GM23338 (cell line): ENCODE results near the gene BCAS1. TPM values are rescaled to one million over a fixed set of nuclear protein-coding genes. Genes with fewer than 3 reads are reported as not detected.

Source experiments
- ATAC-seq: fragments of 200-7000 bp; cut with Tn5 transposase; 3 replicates; pipeline ENCODE4 v1.9.1; 2020
- DNase-seq: peaks from one replicate; pipeline ENCODE4 v3.0.0-alpha.2; 2015; ENCODE audit warnings: low spot score
- H2AFZ ChIP-seq: fragments of 200-600 bp; sonication (generic); 2 replicates; pipeline ENCODE4 v1.8.0; 2016; ENCODE audit warnings: antibody characterized with exemption, mild to moderate bottlenecking, moderate library complexity
- H3F3A ChIP-seq: fragments of 200-600 bp; sonication (generic); replicated peaks from 2 replicates; pipeline ENCODE4 v1.8.0; 2017; ENCODE audit warnings: antibody characterized with exemption, mixed run types, low read depth
- H3K27ac ChIP-seq: fragments of 200-600 bp; sonication (generic); 2 replicates; pipeline ENCODE4 v1.6.1; 2016; ENCODE audit warnings: low read depth
- H3K27me3 ChIP-seq: fragments of 200-600 bp; sonication (generic); 2 replicates; pipeline ENCODE4 v1.8.0; 2016; ENCODE audit warnings: mild to moderate bottlenecking, mixed run types, moderate library complexity; ENCODE audit not compliant: insufficient read depth
- H3K36me3 ChIP-seq: fragments of 200-600 bp; sonication (generic); 2 replicates; pipeline ENCODE4 v1.8.0; 2016; ENCODE audit warnings: mild to moderate bottlenecking; ENCODE audit not compliant: insufficient read depth
- H3K4me1 ChIP-seq: fragments of 200-600 bp; sonication (generic); 2 replicates; pipeline ENCODE4 v1.8.0; 2016; ENCODE audit warnings: mild to moderate bottlenecking, moderate library complexity; ENCODE audit not compliant: insufficient read depth
- H3K4me2 ChIP-seq: fragments of 200-600 bp; sonication (generic); 2 replicates; pipeline ENCODE4 v1.7.1; 2017; ENCODE audit warnings: mixed run types
- H3K4me3 ChIP-seq: fragments of 200-600 bp; sonication (generic); 2 replicates; pipeline ENCODE4 v1.6.1; 2016; ENCODE audit warnings: mixed run types
- H3K79me2 ChIP-seq: fragments of 200-600 bp; sonication (generic); replicated peaks from 2 replicates; pipeline ENCODE4 v1.8.0; 2017; ENCODE audit warnings: mild to moderate bottlenecking; ENCODE audit not compliant: insufficient read depth
- H3K9me2 ChIP-seq: fragments of 200-600 bp; sonication (generic); 2 replicates; pipeline ENCODE4 v1.8.0; 2017; ENCODE audit not compliant: insufficient read depth
- H4K20me1 ChIP-seq: fragments of 200-600 bp; sonication (generic); replicated peaks from 2 replicates; pipeline ENCODE4 v1.8.0; 2017; ENCODE audit warnings: mild to moderate bottlenecking; ENCODE audit not compliant: insufficient read depth
- H3K27ac Mint-ChIP-seq: 2 replicates; pipeline ENCODE4 v1.8.0; 2020; ENCODE audit warnings: inconsistent platforms, mild to moderate bottlenecking, moderate library complexity, mixed read lengths
- H3K27me3 Mint-ChIP-seq: 3 replicates; pipeline ENCODE4 v1.8.0; 2022; ENCODE audit warnings: low read depth, mild to moderate bottlenecking, moderate library complexity, mixed read lengths, inconsistent platforms; ENCODE audit not compliant: insufficient read depth, poor library complexity
- H3K36me3 Mint-ChIP-seq: 3 replicates; pipeline ENCODE4 v1.8.0; 2021; ENCODE audit warnings: low read depth, mild to moderate bottlenecking, inconsistent platforms, moderate library complexity, mixed read lengths
- H3K4me1 Mint-ChIP-seq: 3 replicates; pipeline ENCODE4 v1.8.0; 2020; ENCODE audit warnings: mild to moderate bottlenecking, inconsistent platforms, mixed read lengths
- H3K4me3 Mint-ChIP-seq: 3 replicates; pipeline ENCODE4 v1.8.0; 2021; ENCODE audit warnings: moderate library complexity, mild to moderate bottlenecking, inconsistent platforms, mixed read lengths
- H3K9me3 Mint-ChIP-seq: 3 replicates; pipeline ENCODE4 v1.8.0; 2020; ENCODE audit warnings: moderate library complexity, mild to moderate bottlenecking, inconsistent platforms, mixed read lengths
- CREB1 ChIP-seq: fragments of 250-450 bp; sonication (Bioruptor Pico); IDR thresholded peaks from 2 replicates; pipeline ENCODE4 v1.5.0; 2020; ENCODE audit warnings: low read depth, mild to moderate bottlenecking, moderate library complexity
- ETS1 ChIP-seq: IDR thresholded peaks from 2 replicates; pipeline ENCODE4 v1.6.1; 2016; ENCODE audit warnings: antibody characterized with exemption
- EZH2 ChIP-seq: fragments of 200-600 bp; sonication (generic); IDR thresholded peaks from one replicate; pipeline ENCODE4 v1.8.0; 2017; ENCODE audit warnings: antibody characterized with exemption, mild to moderate bottlenecking, low read depth; ENCODE audit not compliant: unreplicated experiment
- EZH2phosphoT487 ChIP-seq: fragments of 200-600 bp; sonication (generic); IDR thresholded peaks from one replicate; pipeline ENCODE4 v1.8.1; 2018; ENCODE audit warnings: antibody characterized with exemption; ENCODE audit not compliant: unreplicated experiment
- JUNB ChIP-seq: IDR thresholded peaks from one replicate; pipeline ENCODE4 v1.6.1; 2016; ENCODE audit warnings: antibody characterized with exemption; ENCODE audit not compliant: unreplicated experiment
- NANOG ChIP-seq: IDR thresholded peaks from 2 replicates; pipeline ENCODE4 v1.6.1; 2016; ENCODE audit warnings: antibody characterized with exemption, borderline replicate concordance
- POLR2AphosphoS5 ChIP-seq: IDR thresholded peaks from 2 replicates; pipeline ENCODE4 v1.6.1; 2016; ENCODE audit warnings: antibody characterized with exemption, low read depth
- REST ChIP-seq: IDR thresholded peaks from one replicate; pipeline ENCODE4 v1.6.1; 2018; ENCODE audit warnings: antibody characterized with exemption; ENCODE audit not compliant: unreplicated experiment
- STAT1 ChIP-seq: IDR thresholded peaks from one replicate; pipeline ENCODE4 v1.6.1; 2016; ENCODE audit warnings: antibody characterized with exemption; ENCODE audit not compliant: unreplicated experiment
- ZNF114 ChIP-seq: fragments of 250-450 bp; sonication (Bioruptor Pico); IDR thresholded peaks from 2 replicates; pipeline ENCODE4 v1.5.0; 2020; ENCODE audit warnings: mild to moderate bottlenecking, moderate library complexity
- ZNF331 ChIP-seq: fragments of 250-450 bp; sonication (Bioruptor Pico); IDR thresholded peaks from 2 replicates; pipeline ENCODE4 v1.5.0; 2020; ENCODE audit warnings: low read depth, mild to moderate bottlenecking, moderate library complexity
- polyA plus RNA-seq: library from polyadenylated mRNA; unstranded; fragments of >200 nt; fragmentation: Nextera tagmentation; extraction: Ambion mirVana; gene quantifications from 2 replicates; pipeline ENCODE4 v1.2.1, GENCODE V29; 2016
- total RNA-seq: library from RNA; depleted of rRNA; stranded (reverse); fragments of >200 nt; shearing (Covaris generic); gene quantifications from 2 replicates; pipeline ENCODE4 v1.2.3, GENCODE V29; 2014
- TF ChIP-seq, protein P1 (sequence below): fragments of 250-450 bp; sonication (Bioruptor Pico); IDR thresholded peaks from 2 replicates; pipeline ENCODE4 v1.5.0; 2020; ENCODE audit warnings: mild to moderate bottlenecking, moderate library complexity
- TF ChIP-seq, protein P2 (sequence below), 2 experiments: fragments of 200-600 bp in 1 of 2; sonication (generic) in 1 of 2; conservative IDR thresholded peaks; 2 replicates each; pipeline versions ENCODE4 v1.5.1 to v1.6.1; 2016 to 2017; ENCODE audit warnings: antibody characterized with exemption in 2 of 2, low read depth in 2 of 2, mild to moderate bottlenecking in 2 of 2, moderate library complexity in 1 of 2

BCAS1 gene
- total and polyA plus RNA-seq, 2 experiments from 2014 or later: 0.17 to 0.19 TPM

DNA sequence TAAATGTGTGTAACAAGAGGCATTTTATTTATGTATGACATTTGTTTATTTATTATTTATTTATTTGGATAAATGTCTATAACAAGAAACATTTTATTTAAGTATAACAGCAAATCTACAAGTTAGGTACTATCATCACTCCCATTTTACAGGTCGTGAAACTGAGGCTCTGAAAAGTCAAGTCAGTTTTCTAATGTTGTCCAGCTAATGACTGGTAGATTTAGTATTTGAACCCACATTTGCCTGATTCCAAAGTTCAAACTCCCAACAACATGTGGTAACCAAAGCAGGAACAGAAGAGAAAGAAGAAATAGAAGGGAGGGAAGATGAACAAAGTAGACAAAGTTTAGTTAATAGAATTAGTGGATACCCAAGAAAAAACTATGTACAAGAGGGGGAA, 32.9 kb downstream of the BCAS1 start (continued):
- TF ChIP-seq POLR2AphosphoS5: no peak
- no peak for TF ChIP-seq EZH2
- TF ChIP-seq CREB1 (CRISPR knock-in tag): no peak

DNA sequence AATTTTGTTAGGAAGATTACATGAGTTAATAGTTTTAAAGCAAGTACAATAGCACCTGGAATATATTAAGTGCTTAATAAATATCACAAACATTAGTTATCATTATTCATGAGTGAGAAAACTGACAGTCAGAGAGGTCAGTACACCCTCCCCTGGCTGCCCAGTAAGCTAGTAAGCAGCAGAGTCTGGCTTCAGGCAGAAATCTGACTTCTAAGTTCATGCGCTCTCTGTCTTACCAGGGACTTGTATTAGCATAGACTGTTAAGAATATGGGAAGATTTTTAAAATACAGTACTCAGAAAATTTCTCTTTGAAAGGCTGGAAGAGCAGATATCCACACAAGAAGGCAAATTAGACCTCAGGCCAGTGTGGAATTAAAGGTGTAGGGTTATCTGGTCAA, 40.8 kb downstream of the BCAS1 start:
- Histone ChIP-seq H2AFZ (no peak overlapping the region; the same call in 1 of the 2 replicates), H3K27me3 (no peaks in the 10 kb centered on the region), H3F3A (no peaks in the 10 kb centered on the region), H3K9me2 (no peaks in the 10 kb centered on the region; the same call in 1 of the 2 replicates), H3K36me3 (no peaks in the 10 kb centered on the region), H3K27ac (no peak overlapping the region), H3K4me2 (no peak overlapping the region), H3K79me2 (no peaks in the 10 kb centered on the region), H3K4me1 (peaks cover 5% of the 10 kb centered on the region; the same call in 1 of the 2 replicates), H4K20me1 (no peaks in the 10 kb centered on the region), H3K4me3 (no peak overlapping the region)
- TF ChIP-seq EZH2phosphoT487: no peak
- no peak for TF ChIP-seq ZNF114 (CRISPR knock-in tag)
- no peak for TF ChIP-seq REST
- TF ChIP-seq, protein P1, sequence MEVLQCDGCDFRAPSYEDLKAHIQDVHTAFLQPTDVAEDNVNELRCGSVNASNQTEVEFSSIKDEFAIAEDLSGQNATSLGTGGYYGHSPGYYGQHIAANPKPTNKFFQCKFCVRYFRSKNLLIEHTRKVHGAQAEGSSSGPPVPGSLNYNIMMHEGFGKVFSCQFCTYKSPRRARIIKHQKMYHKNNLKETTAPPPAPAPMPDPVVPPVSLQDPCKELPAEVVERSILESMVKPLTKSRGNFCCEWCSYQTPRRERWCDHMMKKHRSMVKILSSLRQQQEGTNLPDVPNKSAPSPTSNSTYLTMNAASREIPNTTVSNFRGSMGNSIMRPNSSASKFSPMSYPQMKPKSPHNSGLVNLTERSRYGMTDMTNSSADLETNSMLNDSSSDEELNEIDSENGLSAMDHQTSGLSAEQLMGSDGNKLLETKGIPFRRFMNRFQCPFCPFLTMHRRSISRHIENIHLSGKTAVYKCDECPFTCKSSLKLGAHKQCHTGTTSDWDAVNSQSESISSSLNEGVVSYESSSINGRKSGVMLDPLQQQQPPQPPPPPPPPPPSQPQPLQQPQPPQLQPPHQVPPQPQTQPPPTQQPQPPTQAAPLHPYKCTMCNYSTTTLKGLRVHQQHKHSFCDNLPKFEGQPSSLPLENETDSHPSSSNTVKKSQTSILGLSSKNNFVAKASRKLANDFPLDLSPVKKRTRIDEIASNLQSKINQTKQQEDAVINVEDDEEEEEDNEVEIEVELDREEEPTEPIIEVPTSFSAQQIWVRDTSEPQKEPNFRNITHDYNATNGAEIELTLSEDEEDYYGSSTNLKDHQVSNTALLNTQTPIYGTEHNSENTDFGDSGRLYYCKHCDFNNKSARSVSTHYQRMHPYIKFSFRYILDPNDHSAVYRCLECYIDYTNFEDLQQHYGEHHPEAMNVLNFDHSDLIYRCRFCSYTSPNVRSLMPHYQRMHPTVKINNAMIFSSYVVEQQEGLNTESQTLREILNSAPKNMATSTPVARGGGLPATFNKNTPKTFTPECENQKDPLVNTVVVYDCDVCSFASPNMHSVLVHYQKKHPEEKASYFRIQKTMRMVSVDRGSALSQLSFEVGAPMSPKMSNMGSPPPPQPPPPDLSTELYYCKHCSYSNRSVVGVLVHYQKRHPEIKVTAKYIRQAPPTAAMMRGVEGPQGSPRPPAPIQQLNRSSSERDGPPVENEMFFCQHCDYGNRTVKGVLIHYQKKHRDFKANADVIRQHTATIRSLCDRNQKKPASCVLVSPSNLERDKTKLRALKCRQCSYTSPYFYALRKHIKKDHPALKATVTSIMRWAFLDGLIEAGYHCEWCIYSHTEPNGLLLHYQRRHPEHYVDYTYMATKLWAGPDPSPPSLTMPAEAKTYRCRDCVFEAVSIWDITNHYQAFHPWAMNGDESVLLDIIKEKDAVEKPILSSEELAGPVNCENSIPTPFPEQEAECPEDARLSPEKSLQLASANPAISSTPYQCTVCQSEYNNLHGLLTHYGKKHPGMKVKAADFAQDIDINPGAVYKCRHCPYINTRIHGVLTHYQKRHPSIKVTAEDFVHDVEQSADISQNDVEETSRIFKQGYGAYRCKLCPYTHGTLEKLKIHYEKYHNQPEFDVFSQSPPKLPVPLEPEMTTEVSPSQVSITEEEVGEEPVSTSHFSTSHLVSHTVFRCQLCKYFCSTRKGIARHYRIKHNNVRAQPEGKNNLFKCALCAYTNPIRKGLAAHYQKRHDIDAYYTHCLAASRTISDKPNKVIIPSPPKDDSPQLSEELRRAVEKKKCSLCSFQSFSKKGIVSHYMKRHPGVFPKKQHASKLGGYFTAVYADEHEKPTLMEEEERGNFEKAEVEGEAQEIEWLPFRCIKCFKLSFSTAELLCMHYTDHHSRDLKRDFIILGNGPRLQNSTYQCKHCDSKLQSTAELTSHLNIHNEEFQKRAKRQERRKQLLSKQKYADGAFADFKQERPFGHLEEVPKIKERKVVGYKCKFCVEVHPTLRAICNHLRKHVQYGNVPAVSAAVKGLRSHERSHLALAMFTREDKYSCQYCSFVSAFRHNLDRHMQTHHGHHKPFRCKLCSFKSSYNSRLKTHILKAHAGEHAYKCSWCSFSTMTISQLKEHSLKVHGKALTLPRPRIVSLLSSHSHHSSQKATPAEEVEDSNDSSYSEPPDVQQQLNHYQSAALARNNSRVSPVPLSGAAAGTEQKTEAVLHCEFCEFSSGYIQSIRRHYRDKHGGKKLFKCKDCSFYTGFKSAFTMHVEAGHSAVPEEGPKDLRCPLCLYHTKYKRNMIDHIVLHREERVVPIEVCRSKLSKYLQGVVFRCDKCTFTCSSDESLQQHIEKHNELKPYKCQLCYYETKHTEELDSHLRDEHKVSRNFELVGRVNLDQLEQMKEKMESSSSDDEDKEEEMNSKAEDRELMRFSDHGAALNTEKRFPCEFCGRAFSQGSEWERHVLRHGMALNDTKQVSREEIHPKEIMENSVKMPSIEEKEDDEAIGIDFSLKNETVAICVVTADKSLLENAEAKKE (CRISPR knock-in tag): no peak
- TF ChIP-seq ZNF331 (CRISPR knock-in tag): no peak
- TF ChIP-seq EZH2: no peak
- TF ChIP-seq POLR2AphosphoS5: no peak
- no peak for TF ChIP-seq CREB1 (CRISPR knock-in tag)
- TF ChIP-seq NANOG: no peak
- TF ChIP-seq, protein P2, sequence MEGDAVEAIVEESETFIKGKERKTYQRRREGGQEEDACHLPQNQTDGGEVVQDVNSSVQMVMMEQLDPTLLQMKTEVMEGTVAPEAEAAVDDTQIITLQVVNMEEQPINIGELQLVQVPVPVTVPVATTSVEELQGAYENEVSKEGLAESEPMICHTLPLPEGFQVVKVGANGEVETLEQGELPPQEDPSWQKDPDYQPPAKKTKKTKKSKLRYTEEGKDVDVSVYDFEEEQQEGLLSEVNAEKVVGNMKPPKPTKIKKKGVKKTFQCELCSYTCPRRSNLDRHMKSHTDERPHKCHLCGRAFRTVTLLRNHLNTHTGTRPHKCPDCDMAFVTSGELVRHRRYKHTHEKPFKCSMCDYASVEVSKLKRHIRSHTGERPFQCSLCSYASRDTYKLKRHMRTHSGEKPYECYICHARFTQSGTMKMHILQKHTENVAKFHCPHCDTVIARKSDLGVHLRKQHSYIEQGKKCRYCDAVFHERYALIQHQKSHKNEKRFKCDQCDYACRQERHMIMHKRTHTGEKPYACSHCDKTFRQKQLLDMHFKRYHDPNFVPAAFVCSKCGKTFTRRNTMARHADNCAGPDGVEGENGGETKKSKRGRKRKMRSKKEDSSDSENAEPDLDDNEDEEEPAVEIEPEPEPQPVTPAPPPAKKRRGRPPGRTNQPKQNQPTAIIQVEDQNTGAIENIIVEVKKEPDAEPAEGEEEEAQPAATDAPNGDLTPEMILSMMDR (conservative IDR thresholded peaks at IDR 0.05; ENCODE audit: low read depth in 2 of 2): no peak
- TF ChIP-seq STAT1: no peak
- TF ChIP-seq ETS1: no peak
- TF ChIP-seq JUNB: no peak
- Mint-ChIP-seq H3K9me3 (no peaks in the 10 kb centered on the region), H3K4me1 (peaks cover 11% of the 10 kb centered on the region; the same call in 2 of the 3 replicates), H3K36me3 (no peaks in the 10 kb centered on the region), H3K27ac (no peak overlapping the region), H3K27me3 (no peaks in the 10 kb centered on the region), H3K4me3 (no peak overlapping the region)
- DNase-seq (no peak), ATAC-seq (no peak)
